H1 (cell line): ENCODE measurements around the gene HSPA1A. TPM values are rescaled to one million over a fixed set of nuclear protein-coding genes. Genes with fewer than 3 reads are reported as not detected.

Source experiments
- CHD2 ChIP-seq: IDR thresholded peaks from 2 replicates; pipeline ENCODE4 v1.6.1; 2012; ENCODE audit warnings: low read length, improper control_type of control experiment
- E2F6 ChIP-seq: IDR thresholded peaks from 2 replicates; pipeline ENCODE4 v1.6.1; 2012; ENCODE audit warnings: inconsistent platforms
- POLR2AphosphoS5 ChIP-seq: IDR thresholded peaks from 2 replicates; pipeline ENCODE4 v1.6.1; 2011; ENCODE audit warnings: low read depth, low read length
- SRF ChIP-seq: IDR thresholded peaks from 2 replicates; pipeline ENCODE4 v1.6.1; 2011; ENCODE audit warnings: mild to moderate bottlenecking, low read depth, low read length, moderate library complexity
- TAF7 ChIP-seq: optimal IDR thresholded peaks from 2 replicates; pipeline ENCODE3; 2011; ENCODE audit warnings: low read depth, mild to moderate bottlenecking, inconsistent platforms, low read length, moderate library complexity, borderline replicate concordance
- USF2 ChIP-seq: IDR thresholded peaks from 2 replicates; pipeline ENCODE4 v1.6.1; 2011; ENCODE audit warnings: low read length, improper control_type of control experiment
- polyA plus RNA-seq, 7 experiments: library from polyadenylated mRNA; depleted of rRNA in 3 of 7; stranded (reverse) in 5 of 7; unstranded in 2 of 7; fragments of >200 nt in 5 of 7; fragments of 200-250 nt in 2 of 7; gene quantifications; 1 replicate in 5 of 7; 2 replicates in 1 of 7; 4 replicates in 1 of 7; pipeline versions ENCODE4 v1.2.1 to v1.2.3, GENCODE V29; 2011 to 2013; ENCODE audit warnings: missing spikeins in 2 of 7, mixed read lengths in 2 of 7
- total RNA-seq: library from RNA; stranded (reverse); fragmentation: NEBNext Ultra II Directional; extraction: Animal tissue kit (Norgen Biotek cat#: 25700); gene quantifications from 2 replicates; pipeline ENCODE4 v1.2.1, GENCODE V29; 2021

The HSPA1A gene
- total and polyA plus RNA-seq, 2 of the 8 experiments (the other 6 are each of a cell fraction or from before 2014, with no cell fraction given), result 40.7 to 54.0 TPM

- TF ChIP-seq E2F6 (no peak), SRF (no peak), TAF7 (no peak), USF2 (no peak), POLR2AphosphoS5 (no peak), CHD2 (no peak)
These were observed 15.6 kb downstream of the HSPA1A start (continued) for GRCh38 chr6:31830886-31831335.
